IgD-negative memory B cell (primary cell): ENCODE measurements around the gene CYSRT1. TPM values are rescaled to one million over a fixed set of nuclear protein-coding genes. Genes with fewer than 3 reads are reported as not detected.

Experiments
- H3K27ac Mint-ChIP-seq, 3 donors: one replicate each; pipeline ENCODE4 v1.8.0; 2020 to 2022; ENCODE audit warnings: mild to moderate bottlenecking in 3 of 3, mixed read lengths in 3 of 3, moderate library complexity in 1 of 3
- H3K27me3 Mint-ChIP-seq: one replicate; pipeline ENCODE4 v1.8.0; 2021; ENCODE audit warnings: mixed read lengths
- H3K36me3 Mint-ChIP-seq: one replicate; pipeline ENCODE4 v1.8.0; 2020; ENCODE audit warnings: mild to moderate bottlenecking, mixed read lengths
- H3K4me1 Mint-ChIP-seq, 3 donors: one replicate each; pipeline ENCODE4 v1.8.0; 2020 to 2022; ENCODE audit warnings: mixed read lengths in 3 of 3, mild to moderate bottlenecking in 1 of 3
- H3K4me3 Mint-ChIP-seq, 4 donors: one replicate each; pipeline ENCODE4 v1.8.0; 2020 to 2022; ENCODE audit warnings: mild to moderate bottlenecking in 4 of 4, mixed read lengths in 4 of 4, moderate library complexity in 3 of 4
- H3K9me3 Mint-ChIP-seq, 3 donors: one replicate each; pipeline ENCODE4 v1.8.0; 2020 to 2021; ENCODE audit warnings: mixed read lengths in 3 of 3, mild to moderate bottlenecking in 1 of 3
- polyA plus RNA-seq: library from polyadenylated mRNA; unstranded; fragments of 300-500 nt; fragmentation: Illumina TruSeq; gene quantifications from one replicate; pipeline ENCODE4 v1.2.3, GENCODE V29; 2021

The CYSRT1 gene
- not detected for polyA plus RNA-seq

- Mint-ChIP-seq H3K4me1 (peaks cover 0 to 4% (median 2%) of the 10 kb centered on the region in 3 donors), H3K27me3 (peaks cover 7% of the 10 kb centered on the region), H3K36me3 (no peaks in the 10 kb centered on the region), H3K9me3 (no peaks in the 10 kb centered on the region), H3K4me3 (peak within 1 kb of the TSS; percentile 76 to 94 (median 88)), H3K27ac (peak within 1 kb of the TSS in 2 of 3 donors; percentile 88 to 90)
Measured at GRCh38 chr9:137224830-137225694, at the start of gene CYSRT1. CYSRT1 (plus strand) TSS chr9:137225174; CDS start chr9:137225622, 448 bp downstream.

- H3K4me3 Mint-ChIP-seq: no peak overlapping the region
- H3K9me3 Mint-ChIP-seq: no peaks in the 10 kb centered on the region
- no peaks in the 10 kb centered on the region for H3K36me3 Mint-ChIP-seq
- peaks cover 0 to 3% (median 0%) of the 10 kb centered on the region in 3 donors for H3K4me1 Mint-ChIP-seq
- H3K27me3 Mint-ChIP-seq: peaks cover 4% of the 10 kb centered on the region
- no peak overlapping the region for H3K27ac Mint-ChIP-seq
Measured at GRCh38 chr9:137175345-137175961, 49.5 kb upstream of the CYSRT1 start.

GRCh38 chr9:137176302-137177182 lies 48.4 kb upstream of the CYSRT1 start:
- Mint-ChIP-seq H3K27ac (peak overlapping the region in 2 of 3 donors; percentile 46 to 73), H3K9me3 (no peaks in the 10 kb centered on the region), H3K36me3 (no peaks in the 10 kb centered on the region), H3K27me3 (peaks cover 1% of the 10 kb centered on the region), H3K4me3 (peak overlapping the region in 1 of 4 donors; percentile 70), H3K4me1 (peaks cover 0 to 3% (median 0%) of the 10 kb centered on the region in 3 donors)

GRCh38 chr9:137178201-137178938 lies 46.6 kb upstream of the CYSRT1 start:
- Mint-ChIP-seq H3K4me1 (peaks cover 0 to 3% (median 0%) of the 10 kb centered on the region in 3 donors), H3K27ac (peak overlapping the region in 2 of 3 donors; percentile 12 to 35), H3K4me3 (no peak overlapping the region), H3K9me3 (no peaks in the 10 kb centered on the region), H3K36me3 (no peaks in the 10 kb centered on the region), H3K27me3 (no peaks in the 10 kb centered on the region)

- H3K4me3 Mint-ChIP-seq: no peak overlapping the region
- H3K9me3 Mint-ChIP-seq: no peaks in the 10 kb centered on the region
- H3K36me3 Mint-ChIP-seq: peaks cover 2% of the 10 kb centered on the region
- no peaks in the 10 kb centered on the region for H3K27me3 Mint-ChIP-seq
- H3K27ac Mint-ChIP-seq: peak overlapping the region in 1 of 3 donors; percentile 12
- H3K4me1 Mint-ChIP-seq: peaks cover 0 to 3% (median 0%) of the 10 kb centered on the region in 3 donors
Measured at GRCh38 chr9:137178939-137179630, 45.9 kb upstream of the CYSRT1 start.

GRCh38 chr9:137179761-137180160 lies 45.2 kb upstream of the CYSRT1 start:
- H3K27ac Mint-ChIP-seq: no peak overlapping the region
- peaks cover 2% of the 10 kb centered on the region for H3K36me3 Mint-ChIP-seq
- no peak overlapping the region for H3K4me3 Mint-ChIP-seq
- no peaks in the 10 kb centered on the region for H3K27me3 Mint-ChIP-seq
- no peaks in the 10 kb centered on the region for H3K9me3 Mint-ChIP-seq
- peaks cover 0 to 3% (median 0%) of the 10 kb centered on the region in 3 donors for H3K4me1 Mint-ChIP-seq

GRCh38 chr9:137180491-137180890 lies 44.5 kb upstream of the CYSRT1 start:
- Mint-ChIP-seq H3K4me3 (no peak overlapping the region), H3K9me3 (no peaks in the 10 kb centered on the region), H3K27me3 (no peaks in the 10 kb centered on the region), H3K27ac (no peak overlapping the region), H3K4me1 (peaks cover 0 to 3% (median 0%) of the 10 kb centered on the region in 3 donors), H3K36me3 (peaks cover 2% of the 10 kb centered on the region)

GRCh38 chr9:137181680-137182079 lies 43.3 kb upstream of the CYSRT1 start:
- Mint-ChIP-seq H3K36me3 (peaks cover 2% of the 10 kb centered on the region), H3K4me3 (peak overlapping the region in 1 of 4 donors; percentile 3), H3K4me1 (peaks cover 0 to 4% (median 0%) of the 10 kb centered on the region in 3 donors), H3K27me3 (no peaks in the 10 kb centered on the region), H3K27ac (no peak overlapping the region), H3K9me3 (no peaks in the 10 kb centered on the region)

GRCh38 chr9:137182836-137183235 lies 42.1 kb upstream of the CYSRT1 start:
- no peak overlapping the region for H3K4me3 Mint-ChIP-seq
- H3K4me1 Mint-ChIP-seq: peaks cover 0 to 14% (median 10%) of the 10 kb centered on the region in 3 donors
- H3K36me3 Mint-ChIP-seq: peaks cover 2% of the 10 kb centered on the region
- H3K27ac Mint-ChIP-seq: no peak overlapping the region
- no peaks in the 10 kb centered on the region for H3K27me3 Mint-ChIP-seq
- no peaks in the 10 kb centered on the region for H3K9me3 Mint-ChIP-seq

GRCh38 chr9:137183980-137184595 lies 40.9 kb upstream of the CYSRT1 start:
- Mint-ChIP-seq H3K27ac (no peak overlapping the region), H3K4me3 (peak overlapping the region in 1 of 4 donors; percentile 32), H3K27me3 (no peaks in the 10 kb centered on the region), H3K9me3 (no peaks in the 10 kb centered on the region), H3K36me3 (peaks cover 2% of the 10 kb centered on the region), H3K4me1 (peaks cover 4 to 18% (median 12%) of the 10 kb centered on the region in 3 donors)

GRCh38 chr9:137184881-137185660 lies 39.9 kb upstream of the CYSRT1 start:
- Mint-ChIP-seq H3K4me1 (peaks cover 4 to 23% (median 14%) of the 10 kb centered on the region in 3 donors), H3K4me3 (peak overlapping the region in 2 of 4 donors; percentile 23 to 32), H3K27ac (peak overlapping the region in 1 of 3 donors; percentile 32), H3K27me3 (no peaks in the 10 kb centered on the region), H3K9me3 (no peaks in the 10 kb centered on the region), H3K36me3 (peaks cover 2% of the 10 kb centered on the region)

- peak overlapping the region in 2 of 4 donors; percentile 79 to 85 for H3K4me3 Mint-ChIP-seq
- no peaks in the 10 kb centered on the region for H3K9me3 Mint-ChIP-seq
- peak overlapping the region in 1 of 3 donors; percentile 85 for H3K27ac Mint-ChIP-seq
- H3K36me3 Mint-ChIP-seq: peaks cover 2% of the 10 kb centered on the region
- no peaks in the 10 kb centered on the region for H3K27me3 Mint-ChIP-seq
- H3K4me1 Mint-ChIP-seq: peaks cover 4 to 27% (median 14%) of the 10 kb centered on the region in 3 donors
Measured at GRCh38 chr9:137185921-137186320, 39.1 kb upstream of the CYSRT1 start.
